Keratinocyte (primary cell): ENCODE measurements around the gene MGAT4A. TPM values are rescaled to one million over a fixed set of nuclear protein-coding genes. Genes with fewer than 3 reads are reported as not detected.

ENCODE experiments used
- DNase-seq: peaks from one replicate; pipeline ENCODE4 v3.0.0-alpha.2; 2011; ENCODE audit warnings: low read depth, missing footprints, low spot score
- FAIRE-seq: peaks from 2 replicates; lab custom pipeline; 2011; peaks lifted over from hg19 to GRCh38; lab: Jason Lieb, UNC
- H2AFZ ChIP-seq: 2 replicates; pipeline ENCODE4 v1.6.0; 2012; ENCODE audit warnings: low read length, control low read depth, inconsistent platforms; ENCODE audit not compliant: control insufficient read depth
- H3K27ac ChIP-seq: 2 replicates; pipeline ENCODE4 v1.5.1; 2011; ENCODE audit warnings: low read length; ENCODE audit not compliant: control insufficient read depth, insufficient read depth
- H3K27me3 ChIP-seq: 3 replicates; pipeline ENCODE4 v1.6.0; 2011; ENCODE audit warnings: low read length; ENCODE audit not compliant: control insufficient read depth, insufficient read depth; ENCODE audit errors: extremely low read depth
- H3K36me3 ChIP-seq, 2 experiments: 2 replicates in 1 of 2; 3 replicates in 1 of 2; pipeline ENCODE4 v1.5.1; 2011; ENCODE audit warnings: low read length in 2 of 2, mild to moderate bottlenecking in 1 of 2; ENCODE audit not compliant: control insufficient read depth in 2 of 2, insufficient read depth in 2 of 2; ENCODE audit errors: extremely low read depth in 1 of 2
- H3K4me1 ChIP-seq: 3 replicates; pipeline ENCODE4 v1.5.1; 2011; ENCODE audit warnings: low read length; ENCODE audit not compliant: control insufficient read depth, insufficient read depth; ENCODE audit errors: extremely low read depth
- H3K4me2 ChIP-seq: 3 replicates; pipeline ENCODE4 v1.6.0; 2011; ENCODE audit warnings: low read depth, low read length; ENCODE audit not compliant: control insufficient read depth, insufficient read depth; ENCODE audit errors: extremely low read depth
- H3K4me3 ChIP-seq, 3 experiments: fragments of 200-600 bp in 1 of 3; sonication (generic) in 1 of 3; 2 replicates in 2 of 3; 3 replicates in 1 of 3; pipeline ENCODE4 v1.5.1; 2011 to 2016; ENCODE audit warnings: low read length in 3 of 3, mild to moderate bottlenecking in 3 of 3, control low read depth in 2 of 3, inconsistent platforms in 1 of 3, low read depth in 1 of 3, mixed read lengths in 1 of 3, mixed run types in 1 of 3, moderate library complexity in 1 of 3; ENCODE audit not compliant: control insufficient read depth in 2 of 3, insufficient read depth in 2 of 3; ENCODE audit errors: extremely low read depth in 1 of 3
- H3K79me2 ChIP-seq: 2 replicates; pipeline ENCODE4 v1.6.0; 2012; ENCODE audit warnings: low read length; ENCODE audit not compliant: control insufficient read depth, insufficient read depth
- H3K9ac ChIP-seq: 3 replicates; pipeline ENCODE4 v1.6.0; 2011; ENCODE audit warnings: low read length; ENCODE audit not compliant: control insufficient read depth, insufficient read depth; ENCODE audit errors: extremely low read depth
- H3K9me1 ChIP-seq: 3 replicates; pipeline ENCODE4 v1.6.0; 2011; ENCODE audit warnings: low read length; ENCODE audit not compliant: control insufficient read depth, insufficient read depth; ENCODE audit errors: extremely low read depth
- H3K9me3 ChIP-seq: 2 replicates; pipeline ENCODE4 v1.5.1; 2012; ENCODE audit warnings: low read depth, low read length; ENCODE audit not compliant: control insufficient read depth
- H4K20me1 ChIP-seq: 3 replicates; pipeline ENCODE4 v1.6.0; 2011; ENCODE audit warnings: low read length; ENCODE audit not compliant: control insufficient read depth, insufficient read depth; ENCODE audit errors: extremely low read depth
- CTCF ChIP-seq, 3 experiments: IDR thresholded peaks in 1 of 3; conservative IDR thresholded peaks in 1 of 3; optimal IDR thresholded peaks in 1 of 3; 2 replicates in 2 of 3; 3 replicates in 1 of 3; pipeline versions ENCODE3 to v1.5.1; 2011; ENCODE audit warnings: low read length in 3 of 3, mild to moderate bottlenecking in 3 of 3, moderate library complexity in 2 of 3, control low read depth in 1 of 3, inconsistent platforms in 1 of 3; ENCODE audit not compliant: insufficient read depth in 2 of 3; ENCODE audit errors: extremely low read depth in 1 of 3
- EZH2 ChIP-seq: IDR thresholded peaks from one replicate; pipeline ENCODE4 v1.6.1; 2012; ENCODE audit warnings: inconsistent platforms, mild to moderate bottlenecking, low read length, moderate library complexity
- dilution Hi-C: fragments of 300-500 bp; cut with MboI; formaldehyde crosslinking; loops from one replicate; pipeline ENCODE4 v1.7.0; 2020; ENCODE audit warnings: low sequenced_read_pairs; ENCODE audit not compliant: extremely low pct_ligation_motif_present
- polyA plus RNA-seq, 5 experiments: library from polyadenylated mRNA; depleted of rRNA in 3 of 5; stranded (reverse) in 3 of 5; stranded (forward) in 1 of 5; unstranded in 1 of 5; fragments of >200 nt; gene quantifications; 1 replicate in 1 of 5; 2 replicates in 3 of 5; 3 replicates in 1 of 5; pipeline versions ENCODE4 v1.2.1 to v1.2.3, GENCODE V29; 2011 to 2012; ENCODE audit warnings: missing spikeins in 2 of 5, low read depth in 1 of 5, low replicate concordance in 1 of 5

The MGAT4A gene
- polyA plus RNA-seq, 1 donor (not counting 4 experiments of a cell fraction or from before 2014, with no cell fraction given) = 0.81 TPM

GRCh38 chr2:98696200-98696599 is 34.7 kb downstream of the MGAT4A start:
- no peaks in the 10 kb centered on the region for H3K27me3 ChIP-seq
- TF ChIP-seq CTCF (optimal IDR thresholded peaks at IDR 0.05 in 1 of 3, IDR thresholded peaks at IDR 0.05 in 1 of 3, conservative IDR thresholded peaks at IDR 0.05 in 1 of 3; ENCODE audit: extremely low read depth in 1 of 3, insufficient read depth in 2 of 3, low read length in 3 of 3) (no peak), EZH2 (no peak)
- H3K27ac ChIP-seq = no peak overlapping the region
- no peak overlapping the region for H3K4me2 ChIP-seq
- H3K9me3 ChIP-seq = no peaks in the 10 kb centered on the region
- DNase-seq (no peak), FAIRE-seq (no peak)
- no peak overlapping the region for H3K9ac ChIP-seq
- H3K79me2 ChIP-seq = no peaks in the 10 kb centered on the region
- no peaks in the 10 kb centered on the region for H4K20me1 ChIP-seq
- no peaks in the 10 kb centered on the region for H3K36me3 ChIP-seq
- H3K4me3 ChIP-seq = no peak overlapping the region
- dilution Hi-C loops = no loop called here
- H3K9me1 ChIP-seq = peaks cover 2% of the 10 kb centered on the region
- H3K4me1 ChIP-seq = no peaks in the 10 kb centered on the region
- H2AFZ ChIP-seq = no peak overlapping the region

- H3K9ac ChIP-seq = no peak overlapping the region
- H3K79me2 ChIP-seq = no peaks in the 10 kb centered on the region
- no peaks in the 10 kb centered on the region for H4K20me1 ChIP-seq
- H3K27me3 ChIP-seq = no peaks in the 10 kb centered on the region
- no peak overlapping the region for H3K27ac ChIP-seq
- no peaks in the 10 kb centered on the region for H3K4me1 ChIP-seq
- no peak overlapping the region for H3K4me3 ChIP-seq
- no peaks in the 10 kb centered on the region for H3K36me3 ChIP-seq
- DNase-seq = no peak
- no peaks in the 10 kb centered on the region for H3K9me3 ChIP-seq
- TF ChIP-seq CTCF (optimal IDR thresholded peaks at IDR 0.05 in 1 of 3, IDR thresholded peaks at IDR 0.05 in 1 of 3, conservative IDR thresholded peaks at IDR 0.05 in 1 of 3; ENCODE audit: extremely low read depth in 1 of 3, insufficient read depth in 2 of 3, low read length in 3 of 3) (no peak), EZH2 (no peak)
- no peak overlapping the region for H2AFZ ChIP-seq
- H3K9me1 ChIP-seq = peaks cover 2% of the 10 kb centered on the region
- FAIRE-seq = no peak
- no peak overlapping the region for H3K4me2 ChIP-seq
- dilution Hi-C loops = no loop called here
Observed at GRCh38 chr2:98695255-98695654, 35.7 kb downstream of the MGAT4A start.
